ENCODE measurements around the gene RELB.

RELB gene

GRCh38 chr19:45087531-45087930 lies 86.3 kb downstream of the RELB start:
- peak; percentile 27 for DNase-seq

Measured in activated naive CD4-positive, alpha-beta T cell treated with anti-CD3 and anti-CD28 coated beads, Interleukin-2, amount 50 U/mL, for 16 hours (primary cell).